GM23338 (cell line): Measurements from ENCODE around the gene EYA4. TPM values are rescaled to one million over a fixed set of nuclear protein-coding genes. Genes with fewer than 3 reads are reported as not detected.

Source experiments
- ATAC-seq: fragments of 200-7000 bp; cut with Tn5 transposase; 3 replicates; pipeline ENCODE4 v1.9.1; 2020
- DNase-seq: peaks from one replicate; pipeline ENCODE4 v3.0.0-alpha.2; 2015; ENCODE audit warnings: low spot score
- H2AFZ ChIP-seq: fragments of 200-600 bp; sonication (generic); 2 replicates; pipeline ENCODE4 v1.8.0; 2016; ENCODE audit warnings: antibody characterized with exemption, mild to moderate bottlenecking, moderate library complexity
- H3F3A ChIP-seq: fragments of 200-600 bp; sonication (generic); replicated peaks from 2 replicates; pipeline ENCODE4 v1.8.0; 2017; ENCODE audit warnings: antibody characterized with exemption, mixed run types, low read depth
- H3K27ac ChIP-seq: fragments of 200-600 bp; sonication (generic); 2 replicates; pipeline ENCODE4 v1.6.1; 2016; ENCODE audit warnings: low read depth
- H3K27me3 ChIP-seq: fragments of 200-600 bp; sonication (generic); 2 replicates; pipeline ENCODE4 v1.8.0; 2016; ENCODE audit warnings: mild to moderate bottlenecking, mixed run types, moderate library complexity; ENCODE audit not compliant: insufficient read depth
- H3K36me3 ChIP-seq: fragments of 200-600 bp; sonication (generic); 2 replicates; pipeline ENCODE4 v1.8.0; 2016; ENCODE audit warnings: mild to moderate bottlenecking; ENCODE audit not compliant: insufficient read depth
- H3K4me1 ChIP-seq: fragments of 200-600 bp; sonication (generic); 2 replicates; pipeline ENCODE4 v1.8.0; 2016; ENCODE audit warnings: mild to moderate bottlenecking, moderate library complexity; ENCODE audit not compliant: insufficient read depth
- H3K4me2 ChIP-seq: fragments of 200-600 bp; sonication (generic); 2 replicates; pipeline ENCODE4 v1.7.1; 2017; ENCODE audit warnings: mixed run types
- H3K4me3 ChIP-seq: fragments of 200-600 bp; sonication (generic); 2 replicates; pipeline ENCODE4 v1.6.1; 2016; ENCODE audit warnings: mixed run types
- H3K79me2 ChIP-seq: fragments of 200-600 bp; sonication (generic); replicated peaks from 2 replicates; pipeline ENCODE4 v1.8.0; 2017; ENCODE audit warnings: mild to moderate bottlenecking; ENCODE audit not compliant: insufficient read depth
- H3K9me2 ChIP-seq: fragments of 200-600 bp; sonication (generic); 2 replicates; pipeline ENCODE4 v1.8.0; 2017; ENCODE audit not compliant: insufficient read depth
- H4K20me1 ChIP-seq: fragments of 200-600 bp; sonication (generic); replicated peaks from 2 replicates; pipeline ENCODE4 v1.8.0; 2017; ENCODE audit warnings: mild to moderate bottlenecking; ENCODE audit not compliant: insufficient read depth
- H3K27ac Mint-ChIP-seq: 2 replicates; pipeline ENCODE4 v1.8.0; 2020; ENCODE audit warnings: inconsistent platforms, mild to moderate bottlenecking, moderate library complexity, mixed read lengths
- H3K27me3 Mint-ChIP-seq: 3 replicates; pipeline ENCODE4 v1.8.0; 2022; ENCODE audit warnings: low read depth, mild to moderate bottlenecking, moderate library complexity, mixed read lengths, inconsistent platforms; ENCODE audit not compliant: insufficient read depth, poor library complexity
- H3K36me3 Mint-ChIP-seq: 3 replicates; pipeline ENCODE4 v1.8.0; 2021; ENCODE audit warnings: low read depth, mild to moderate bottlenecking, inconsistent platforms, moderate library complexity, mixed read lengths
- H3K4me1 Mint-ChIP-seq: 3 replicates; pipeline ENCODE4 v1.8.0; 2020; ENCODE audit warnings: mild to moderate bottlenecking, inconsistent platforms, mixed read lengths
- H3K4me3 Mint-ChIP-seq: 3 replicates; pipeline ENCODE4 v1.8.0; 2021; ENCODE audit warnings: moderate library complexity, mild to moderate bottlenecking, inconsistent platforms, mixed read lengths
- H3K9me3 Mint-ChIP-seq: 3 replicates; pipeline ENCODE4 v1.8.0; 2020; ENCODE audit warnings: moderate library complexity, mild to moderate bottlenecking, inconsistent platforms, mixed read lengths
- CREB1 ChIP-seq: fragments of 250-450 bp; sonication (Bioruptor Pico); IDR thresholded peaks from 2 replicates; pipeline ENCODE4 v1.5.0; 2020; ENCODE audit warnings: low read depth, mild to moderate bottlenecking, moderate library complexity
- EZH2 ChIP-seq: fragments of 200-600 bp; sonication (generic); IDR thresholded peaks from one replicate; pipeline ENCODE4 v1.8.0; 2017; ENCODE audit warnings: antibody characterized with exemption, mild to moderate bottlenecking, low read depth; ENCODE audit not compliant: unreplicated experiment
- EZH2phosphoT487 ChIP-seq: fragments of 200-600 bp; sonication (generic); IDR thresholded peaks from one replicate; pipeline ENCODE4 v1.8.1; 2018; ENCODE audit warnings: antibody characterized with exemption; ENCODE audit not compliant: unreplicated experiment
- JUNB ChIP-seq: IDR thresholded peaks from one replicate; pipeline ENCODE4 v1.6.1; 2016; ENCODE audit warnings: antibody characterized with exemption; ENCODE audit not compliant: unreplicated experiment
- NANOG ChIP-seq: IDR thresholded peaks from 2 replicates; pipeline ENCODE4 v1.6.1; 2016; ENCODE audit warnings: antibody characterized with exemption, borderline replicate concordance
- POLR2AphosphoS5 ChIP-seq: IDR thresholded peaks from 2 replicates; pipeline ENCODE4 v1.6.1; 2016; ENCODE audit warnings: antibody characterized with exemption, low read depth
- REST ChIP-seq: IDR thresholded peaks from one replicate; pipeline ENCODE4 v1.6.1; 2018; ENCODE audit warnings: antibody characterized with exemption; ENCODE audit not compliant: unreplicated experiment
- STAT1 ChIP-seq: IDR thresholded peaks from one replicate; pipeline ENCODE4 v1.6.1; 2016; ENCODE audit warnings: antibody characterized with exemption; ENCODE audit not compliant: unreplicated experiment
- ZNF462 ChIP-seq: fragments of 250-450 bp; sonication (Bioruptor Pico); IDR thresholded peaks from 2 replicates; pipeline ENCODE4 v1.5.0; 2020; ENCODE audit warnings: mild to moderate bottlenecking, moderate library complexity
- polyA plus RNA-seq: library from polyadenylated mRNA; unstranded; fragments of >200 nt; fragmentation: Nextera tagmentation; extraction: Ambion mirVana; gene quantifications from 2 replicates; pipeline ENCODE4 v1.2.1, GENCODE V29; 2016
- total RNA-seq: library from RNA; depleted of rRNA; stranded (reverse); fragments of >200 nt; shearing (Covaris generic); gene quantifications from 2 replicates; pipeline ENCODE4 v1.2.3, GENCODE V29; 2014
- TF ChIP-seq, protein P1 (sequence below), 2 experiments: fragments of 200-600 bp in 1 of 2; sonication (generic) in 1 of 2; conservative IDR thresholded peaks; 2 replicates each; pipeline versions ENCODE4 v1.5.1 to v1.6.1; 2016 to 2017; ENCODE audit warnings: antibody characterized with exemption in 2 of 2, low read depth in 2 of 2, mild to moderate bottlenecking in 2 of 2, moderate library complexity in 1 of 2

The EYA4 gene
- total and polyA plus RNA-seq, 2 experiments from 2014 or later, result 0.05 to 0.21 TPM

GRCh38 chr6:133301835-133302234 lies 60.7 kb downstream of the EYA4 start (continued):
- TF ChIP-seq REST (no peak), EZH2phosphoT487 (no peak), NANOG (no peak), STAT1 (no peak)

DNA sequence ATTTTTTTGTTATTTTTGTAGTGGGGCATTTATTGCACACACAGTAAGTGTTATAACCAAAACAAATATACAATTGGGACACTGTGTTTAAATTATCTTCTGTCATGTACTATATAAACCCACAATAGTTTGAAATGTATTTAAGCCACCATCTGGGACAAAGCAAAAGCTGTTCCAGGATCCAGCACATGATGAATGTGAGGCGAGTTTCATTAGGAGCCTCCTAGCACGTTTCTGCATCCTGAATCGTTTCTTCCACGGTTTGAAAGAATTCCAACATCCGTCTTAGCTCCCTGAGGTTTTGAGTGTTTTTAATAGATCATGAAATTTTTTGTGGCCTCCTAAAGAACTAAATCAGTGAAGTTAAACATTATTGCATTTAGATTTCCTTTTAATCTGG lies 65.8 kb downstream of the EYA4 start:
- Mint-ChIP-seq H3K9me3 (0 out of 3 replicates have a peak, but pooled peaks cover 4% of the 10 kb centered on the region), H3K36me3 (no peaks in the 10 kb centered on the region), H3K27me3 (peaks cover 1% of the 10 kb centered on the region), H3K4me1 (peaks cover 5% of the 10 kb centered on the region; the same call in 2 of the 3 replicates), H3K27ac (no peak overlapping the region), H3K4me3 (no peak overlapping the region)
- ATAC-seq (no peak), DNase-seq (no peak)
- Histone ChIP-seq H3K4me3 (no peak overlapping the region), H3F3A (no peaks in the 10 kb centered on the region), H3K27me3 (no peaks in the 10 kb centered on the region), H3K9me2 (no peaks in the 10 kb centered on the region), H2AFZ (no peak overlapping the region), H3K4me1 (peaks cover 5% of the 10 kb centered on the region; the same call in 1 of the 2 replicates), H3K4me2 (no peak overlapping the region), H3K79me2 (no peaks in the 10 kb centered on the region), H4K20me1 (no peaks in the 10 kb centered on the region), H3K36me3 (no peaks in the 10 kb centered on the region), H3K27ac (no peak overlapping the region)
- TF ChIP-seq NANOG, result no peak
- TF ChIP-seq REST, result no peak
- TF ChIP-seq JUNB, result no peak
- no peak for TF ChIP-seq POLR2AphosphoS5
- no peak for TF ChIP-seq CREB1
- TF ChIP-seq, protein P1, sequence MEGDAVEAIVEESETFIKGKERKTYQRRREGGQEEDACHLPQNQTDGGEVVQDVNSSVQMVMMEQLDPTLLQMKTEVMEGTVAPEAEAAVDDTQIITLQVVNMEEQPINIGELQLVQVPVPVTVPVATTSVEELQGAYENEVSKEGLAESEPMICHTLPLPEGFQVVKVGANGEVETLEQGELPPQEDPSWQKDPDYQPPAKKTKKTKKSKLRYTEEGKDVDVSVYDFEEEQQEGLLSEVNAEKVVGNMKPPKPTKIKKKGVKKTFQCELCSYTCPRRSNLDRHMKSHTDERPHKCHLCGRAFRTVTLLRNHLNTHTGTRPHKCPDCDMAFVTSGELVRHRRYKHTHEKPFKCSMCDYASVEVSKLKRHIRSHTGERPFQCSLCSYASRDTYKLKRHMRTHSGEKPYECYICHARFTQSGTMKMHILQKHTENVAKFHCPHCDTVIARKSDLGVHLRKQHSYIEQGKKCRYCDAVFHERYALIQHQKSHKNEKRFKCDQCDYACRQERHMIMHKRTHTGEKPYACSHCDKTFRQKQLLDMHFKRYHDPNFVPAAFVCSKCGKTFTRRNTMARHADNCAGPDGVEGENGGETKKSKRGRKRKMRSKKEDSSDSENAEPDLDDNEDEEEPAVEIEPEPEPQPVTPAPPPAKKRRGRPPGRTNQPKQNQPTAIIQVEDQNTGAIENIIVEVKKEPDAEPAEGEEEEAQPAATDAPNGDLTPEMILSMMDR (conservative IDR thresholded peaks at IDR 0.05; ENCODE audit: low read depth in 2 of 2), result no peak
- no peak for TF ChIP-seq EZH2phosphoT487
- TF ChIP-seq EZH2, result no peak
- TF ChIP-seq ZNF462 (CRISPR knock-in tag), result no peak
